Measurements from ENCODE around the gene ODC1.
A peak's percentile ranks its signal among the peaks of the same experiment; 100 is the strongest.

ODC1 gene

GRCh38 chr2:10439185-10439879, 8.8 kb downstream of the ODC1 start:
- Histone ChIP-seq H3K27ac (ENCODE audit: low read length, poor library complexity, severe bottlenecking) (no peak overlapping the region), H3K18ac (ENCODE audit: low read depth in 1 of 2, low read length in 2 of 2) (no peak overlapping the region), H2BK5ac (ENCODE audit: low read depth, low read length, poor library complexity, severe bottlenecking) (no peak overlapping the region), H4K8ac (ENCODE audit: low read length) (no peak overlapping the region), H2BK12ac (ENCODE audit: low read length in 2 of 2) (no peak overlapping the region), H3K4me3 (ENCODE audit: insufficient read depth in 1 of 2, low read depth in 1 of 2, low read length in 2 of 2) (no peak overlapping the region), H3K23ac (ENCODE audit: low read length in 2 of 2) (no peak overlapping the region), H3K27me3 (ENCODE audit: control insufficient read depth in 1 of 2, insufficient read depth in 1 of 2, low read length in 2 of 2) (no peaks in the 10 kb centered on the region), H3K4me1 (ENCODE audit: control insufficient read depth, insufficient read depth, low read depth, low read length) (peaks cover 7% of the 10 kb centered on the region), H3K4ac (ENCODE audit: low read depth in 1 of 2, low read length in 2 of 2) (no peak overlapping the region), H2AFZ (ENCODE audit: low read depth, low read length) (no peak overlapping the region), H3K14ac (ENCODE audit: low read length in 2 of 2) (peak overlapping the region in 1 of 2 experiments; percentile 20), H3K9me3 (ENCODE audit: control insufficient read depth, low read length) (no peaks in the 10 kb centered on the region), H2BK15ac (ENCODE audit: low read depth, poor library complexity, severe bottlenecking) (no peak overlapping the region), H3K9ac (ENCODE audit: low read length) (no peak overlapping the region), H4K91ac (ENCODE audit: low read length) (no peak overlapping the region), H2AK5ac (ENCODE audit: low read length, severe bottlenecking) (no peak overlapping the region), H3K36me3 (ENCODE audit: control insufficient read depth in 1 of 2, insufficient read depth in 2 of 2, low read depth in 1 of 2, low read length in 2 of 2) (peaks cover 38 to 48% of the 10 kb centered on the region in 2 experiments), H3K4me2 (ENCODE audit: low read length, poor library complexity, severe bottlenecking) (no peak overlapping the region), H2BK120ac (ENCODE audit: low read depth, low read length) (no peak overlapping the region), H3K79me1 (replicated peaks; ENCODE audit: low read length, poor library complexity, severe bottlenecking) (peaks cover 9% of the 10 kb centered on the region)
- DNase-seq: no peak
- WGBS: 97% methylated on average over 11 of the region's 11 CpGs

- Histone ChIP-seq H2BK15ac (ENCODE audit: low read depth, poor library complexity, severe bottlenecking) (no peak overlapping the region), H3K9ac (ENCODE audit: low read length) (no peak overlapping the region), H2BK12ac (ENCODE audit: low read length in 2 of 2) (no peak overlapping the region), H3K36me3 (ENCODE audit: control insufficient read depth in 1 of 2, insufficient read depth in 2 of 2, low read depth in 1 of 2, low read length in 2 of 2) (peaks cover 36 to 42% of the 10 kb centered on the region in 2 experiments), H3K4me2 (ENCODE audit: low read length, poor library complexity, severe bottlenecking) (no peak overlapping the region), H3K27ac (ENCODE audit: low read length, poor library complexity, severe bottlenecking) (no peak overlapping the region), H3K14ac (ENCODE audit: low read length in 2 of 2) (no peak overlapping the region), H3K4me3 (ENCODE audit: insufficient read depth in 1 of 2, low read depth in 1 of 2, low read length in 2 of 2) (no peak overlapping the region), H3K18ac (ENCODE audit: low read depth in 1 of 2, low read length in 2 of 2) (no peak overlapping the region), H3K9me3 (ENCODE audit: control insufficient read depth, low read length) (no peaks in the 10 kb centered on the region), H3K4me1 (ENCODE audit: control insufficient read depth, insufficient read depth, low read depth, low read length) (peaks cover 13% of the 10 kb centered on the region), H3K4ac (ENCODE audit: low read depth in 1 of 2, low read length in 2 of 2) (no peak overlapping the region), H2AFZ (ENCODE audit: low read depth, low read length) (no peak overlapping the region), H2AK5ac (ENCODE audit: low read length, severe bottlenecking) (no peak overlapping the region), H3K23ac (ENCODE audit: low read length in 2 of 2) (no peak overlapping the region), H2BK5ac (ENCODE audit: low read depth, low read length, poor library complexity, severe bottlenecking) (no peak overlapping the region), H3K27me3 (ENCODE audit: control insufficient read depth in 1 of 2, insufficient read depth in 1 of 2, low read length in 2 of 2) (no peaks in the 10 kb centered on the region), H2BK120ac (ENCODE audit: low read depth, low read length) (no peak overlapping the region), H4K8ac (ENCODE audit: low read length) (no peak overlapping the region), H4K91ac (ENCODE audit: low read length) (no peak overlapping the region), H3K79me1 (replicated peaks; ENCODE audit: low read length, poor library complexity, severe bottlenecking) (peaks cover 6% of the 10 kb centered on the region)
- DNase-seq: no peak
- WGBS: 96% methylated on average over 14 of the region's 14 CpGs
Observed at GRCh38 chr2:10438688-10439087, 9.4 kb downstream of the ODC1 start.

- 95% methylated on average over 9 of the region's 9 CpGs for WGBS
- Histone ChIP-seq H3K79me1 (replicated peaks; ENCODE audit: low read length, poor library complexity, severe bottlenecking) (peaks cover 2% of the 10 kb centered on the region), H3K23ac (ENCODE audit: low read length in 2 of 2) (no peak overlapping the region), H3K4ac (ENCODE audit: low read depth in 1 of 2, low read length in 2 of 2) (no peak overlapping the region), H3K18ac (ENCODE audit: low read depth in 1 of 2, low read length in 2 of 2) (no peak overlapping the region), H3K4me2 (ENCODE audit: low read length, poor library complexity, severe bottlenecking) (no peak overlapping the region), H2BK12ac (ENCODE audit: low read length in 2 of 2) (no peak overlapping the region), H3K4me1 (ENCODE audit: control insufficient read depth, insufficient read depth, low read depth, low read length) (peaks cover 20% of the 10 kb centered on the region), H4K91ac (ENCODE audit: low read length) (no peak overlapping the region), H2BK120ac (ENCODE audit: low read depth, low read length) (no peak overlapping the region), H2AK5ac (ENCODE audit: low read length, severe bottlenecking) (no peak overlapping the region), H2AFZ (ENCODE audit: low read depth, low read length) (no peak overlapping the region), H3K36me3 (ENCODE audit: control insufficient read depth in 1 of 2, insufficient read depth in 2 of 2, low read depth in 1 of 2, low read length in 2 of 2) (peaks cover 31 to 33% of the 10 kb centered on the region in 2 experiments), H3K14ac (ENCODE audit: low read length in 2 of 2) (no peak overlapping the region), H3K27me3 (ENCODE audit: control insufficient read depth in 1 of 2, insufficient read depth in 1 of 2, low read length in 2 of 2) (no peaks in the 10 kb centered on the region), H3K4me3 (ENCODE audit: insufficient read depth in 1 of 2, low read depth in 1 of 2, low read length in 2 of 2) (no peak overlapping the region), H2BK15ac (ENCODE audit: low read depth, poor library complexity, severe bottlenecking) (no peak overlapping the region), H3K9ac (ENCODE audit: low read length) (no peak overlapping the region), H3K27ac (ENCODE audit: low read length, poor library complexity, severe bottlenecking) (no peak overlapping the region), H2BK5ac (ENCODE audit: low read depth, low read length, poor library complexity, severe bottlenecking) (no peak overlapping the region), H3K9me3 (ENCODE audit: control insufficient read depth, low read length) (no peaks in the 10 kb centered on the region), H4K8ac (ENCODE audit: low read length) (no peak overlapping the region)
- no peak for DNase-seq
Observed at GRCh38 chr2:10437806-10438205, 10.3 kb downstream of the ODC1 start.

GRCh38 chr2:10436583-10437110, 11.5 kb downstream of the ODC1 start:
- H3K9ac ChIP-seq (ENCODE audit: low read length): no peak overlapping the region
- H4K8ac ChIP-seq (ENCODE audit: low read length): no peak overlapping the region
- H2BK15ac ChIP-seq (ENCODE audit: low read depth, poor library complexity, severe bottlenecking): no peak overlapping the region
- no peak overlapping the region for H2BK120ac ChIP-seq (ENCODE audit: low read depth, low read length)
- H3K27me3 ChIP-seq (ENCODE audit: control insufficient read depth in 1 of 2, insufficient read depth in 1 of 2, low read length in 2 of 2): peaks cover 0 to 6% of the 10 kb centered on the region in 2 experiments
- H3K36me3 ChIP-seq (ENCODE audit: control insufficient read depth in 1 of 2, insufficient read depth in 2 of 2, low read depth in 1 of 2, low read length in 2 of 2): peaks cover 22 to 26% of the 10 kb centered on the region in 2 experiments
- 91% methylated on average over 13 of the region's 13 CpGs for WGBS
- H3K18ac ChIP-seq (ENCODE audit: low read depth in 1 of 2, low read length in 2 of 2): no peak overlapping the region
- H3K4me1 ChIP-seq (ENCODE audit: control insufficient read depth, insufficient read depth, low read depth, low read length): peaks cover 31% of the 10 kb centered on the region
- no peak overlapping the region for H2AFZ ChIP-seq (ENCODE audit: low read depth, low read length)
- H3K4me2 ChIP-seq (ENCODE audit: low read length, poor library complexity, severe bottlenecking): no peak overlapping the region
- no peak overlapping the region for H3K4me3 ChIP-seq (ENCODE audit: insufficient read depth in 1 of 2, low read depth in 1 of 2, low read length in 2 of 2)
- no peak overlapping the region for H4K91ac ChIP-seq (ENCODE audit: low read length)
- H3K14ac ChIP-seq (ENCODE audit: low read length in 2 of 2): no peak overlapping the region
- H2BK12ac ChIP-seq (ENCODE audit: low read length in 2 of 2): no peak overlapping the region
- DNase-seq: no peak
- H3K79me1 ChIP-seq (replicated peaks; ENCODE audit: low read length, poor library complexity, severe bottlenecking): no peaks in the 10 kb centered on the region
- H2BK5ac ChIP-seq (ENCODE audit: low read depth, low read length, poor library complexity, severe bottlenecking): no peak overlapping the region
- H3K27ac ChIP-seq (ENCODE audit: low read length, poor library complexity, severe bottlenecking): no peak overlapping the region
- no peak overlapping the region for H3K4ac ChIP-seq (ENCODE audit: low read depth in 1 of 2, low read length in 2 of 2)
- H3K9me3 ChIP-seq (ENCODE audit: control insufficient read depth, low read length): no peaks in the 10 kb centered on the region
- no peak overlapping the region for H3K23ac ChIP-seq (ENCODE audit: low read length in 2 of 2)
- no peak overlapping the region for H2AK5ac ChIP-seq (ENCODE audit: low read length, severe bottlenecking)

All from mesenchymal stem cell (in vitro differentiated cells and primary cell).